Epithelial cell of proximal tubule (primary cell): ENCODE measurements around the gene SPAG4. TPM values are rescaled to one million over a fixed set of nuclear protein-coding genes. Genes with fewer than 3 reads are reported as not detected.

Experiments used
- DNase-seq: peaks from one replicate; pipeline ENCODE4 v3.0.0-alpha.2; 2011; ENCODE audit warnings: low read depth
- H3K4me3 ChIP-seq: 2 replicates; pipeline ENCODE4 v1.5.1; 2011; ENCODE audit warnings: low read depth, mild to moderate bottlenecking, low read length
- CTCF ChIP-seq: conservative IDR thresholded peaks from 2 replicates; pipeline ENCODE4 v1.5.1; 2012; ENCODE audit warnings: low read depth, mild to moderate bottlenecking, low read length
- total RNA-seq: library from RNA; depleted of rRNA; stranded (reverse); fragments of >200 nt; gene quantifications from 2 replicates; pipeline ENCODE4 v1.2.3, GENCODE V29; 2015

SPAG4 gene
- total RNA-seq, 1 donor from 2014 or later = 15.9 TPM

GRCh38 chr20:35635652-35636051, 20.0 kb downstream of the SPAG4 start:
- H3K4me3 ChIP-seq = no peak overlapping the region
- no peak for DNase-seq
- no peak for TF ChIP-seq CTCF

- no peak overlapping the region for H3K4me3 ChIP-seq
- no peak for TF ChIP-seq CTCF
- DNase-seq = no peak
Observed at GRCh38 chr20:35636095-35636494, 20.5 kb downstream of the SPAG4 start.

GRCh38 chr20:35637276-35637675, 21.6 kb downstream of the SPAG4 start:
- no peak overlapping the region for H3K4me3 ChIP-seq
- TF ChIP-seq CTCF = no peak
- no peak for DNase-seq

GRCh38 chr20:35638751-35639150, 23.1 kb downstream of the SPAG4 start:
- no peak overlapping the region for H3K4me3 ChIP-seq
- no peak for DNase-seq
- no peak for TF ChIP-seq CTCF

GRCh38 chr20:35640724-35641123, 25.1 kb downstream of the SPAG4 start:
- TF ChIP-seq CTCF = no peak
- H3K4me3 ChIP-seq = no peak overlapping the region
- no peak for DNase-seq

- H3K4me3 ChIP-seq = no peak overlapping the region
- DNase-seq = no peak
- TF ChIP-seq CTCF = no peak
Observed at GRCh38 chr20:35641743-35642142, 26.1 kb downstream of the SPAG4 start.

GRCh38 chr20:35643045-35643444, 27.4 kb downstream of the SPAG4 start:
- H3K4me3 ChIP-seq = no peak overlapping the region
- no peak for TF ChIP-seq CTCF
- no peak for DNase-seq
